OCI-LY3 (cell line): ENCODE results near the gene PGAP2.

ENCODE experiments used
- H2AFZ ChIP-seq: fragments of 200-600, 300-600 bp; shearing (Covaris generic); 2 replicates; pipeline ENCODE4 v1.6.0; 2014; ENCODE audit warnings: antibody characterized with exemption, low read depth, low read length
- H3K27ac ChIP-seq: fragments of 200-600, 300-600 bp; sonication (generic); 2 replicates; pipeline ENCODE4 v1.5.1; 2014; ENCODE audit warnings: mild to moderate bottlenecking, low read length, moderate library complexity, mixed read lengths
- H3K27me3 ChIP-seq: fragments of 200-600, 300-600 bp; sonication (generic); 2 replicates; pipeline ENCODE4 v1.6.1; 2014; ENCODE audit warnings: low read depth, low read length, mixed read lengths
- H3K36me3 ChIP-seq: fragments of 200-600, 300-600 bp; sonication (generic); replicated peaks from 2 replicates; pipeline ENCODE3; 2014; ENCODE audit warnings: low read depth, low read length, mixed read lengths
- H3K4me1 ChIP-seq: fragments of 300-600, 200-600 bp; sonication (generic); 2 replicates; pipeline ENCODE4 v1.6.1; 2014; ENCODE audit warnings: low read length, mixed read lengths
- H3K4me2 ChIP-seq: fragments of 200-600, 300-600 bp; sonication (generic); 2 replicates; pipeline ENCODE4 v1.6.1; 2014; ENCODE audit warnings: low read length, mixed read lengths
- H3K4me3 ChIP-seq: fragments of 300-600, 200-600 bp; sonication (generic); 2 replicates; pipeline ENCODE4 v1.5.1; 2014; ENCODE audit warnings: antibody characterized with exemption, mild to moderate bottlenecking, low read length, moderate library complexity
- H3K79me2 ChIP-seq: fragments of 300-600, 200-600 bp; shearing (Covaris generic); 2 replicates; pipeline ENCODE4 v1.6.1; 2014; ENCODE audit warnings: mild to moderate bottlenecking, low read length, mixed read lengths
- H3K9ac ChIP-seq: fragments of 300-600, 200-600 bp; shearing (Covaris generic); 2 replicates; pipeline ENCODE4 v1.6.0; 2014; ENCODE audit warnings: mild to moderate bottlenecking, low read length, moderate library complexity
- H3K9me3 ChIP-seq: fragments of 200-600, 300-600 bp; shearing (Covaris generic); 2 replicates; pipeline ENCODE4 v1.6.1; 2014; ENCODE audit warnings: low read length, mixed read lengths; ENCODE audit not compliant: insufficient read depth
- H4K20me1 ChIP-seq: fragments of 200-600, 300-600 bp; sonication (generic); 2 replicates; pipeline ENCODE4 v1.6.1; 2016; ENCODE audit warnings: low read length, mixed read lengths; ENCODE audit not compliant: insufficient read depth
- CTCF ChIP-seq: fragments of 200-600, 300-600 bp; sonication (generic); IDR thresholded peaks from 2 replicates; pipeline ENCODE4 v1.5.1; 2014; ENCODE audit warnings: antibody characterized with exemption, low read length, low read depth
- EZH2phosphoT487 ChIP-seq: fragments of 200-600 bp; shearing (Covaris generic); IDR thresholded peaks from 2 replicates; pipeline ENCODE4 v1.6.1; 2018; ENCODE audit warnings: antibody characterized with exemption, mixed run types, low read depth

Gene PGAP2

GRCh38 chr11:3822312-3822711, 14.0 kb downstream of the PGAP2 start:
- no peaks in the 10 kb centered on the region for H3K27me3 ChIP-seq
- H3K4me1 ChIP-seq: no peaks in the 10 kb centered on the region
- H3K27ac ChIP-seq: no peak overlapping the region
- H3K9ac ChIP-seq: no peak overlapping the region
- no peaks in the 10 kb centered on the region for H3K9me3 ChIP-seq
- TF ChIP-seq CTCF (no peak), EZH2phosphoT487 (no peak)
- H3K4me2 ChIP-seq: no peak overlapping the region
- H2AFZ ChIP-seq: no peak overlapping the region
- no peak overlapping the region for H3K4me3 ChIP-seq
- peaks cover 22% of the 10 kb centered on the region for H3K36me3 ChIP-seq
- H3K79me2 ChIP-seq: peaks cover 15% of the 10 kb centered on the region
- peaks cover 9% of the 10 kb centered on the region; the same call in 1 of the 2 replicates for H4K20me1 ChIP-seq

GRCh38 chr11:3823303-3823702, 14.9 kb downstream of the PGAP2 start:
- H3K36me3 ChIP-seq: peaks cover 31% of the 10 kb centered on the region
- H4K20me1 ChIP-seq: peaks cover 16% of the 10 kb centered on the region; the same call in 1 of the 2 replicates
- H3K4me3 ChIP-seq: no peak overlapping the region
- no peak overlapping the region for H3K9ac ChIP-seq
- H3K27ac ChIP-seq: no peak overlapping the region
- peaks cover 20% of the 10 kb centered on the region for H3K79me2 ChIP-seq
- no peaks in the 10 kb centered on the region for H3K9me3 ChIP-seq
- TF ChIP-seq CTCF: no peak
- no peak for TF ChIP-seq EZH2phosphoT487
- H3K4me2 ChIP-seq: no peak overlapping the region
- H3K27me3 ChIP-seq: no peaks in the 10 kb centered on the region
- H2AFZ ChIP-seq: no peak overlapping the region
- H3K4me1 ChIP-seq: no peaks in the 10 kb centered on the region

GRCh38 chr11:3823762-3824506, 15.6 kb downstream of the PGAP2 start:
- H3K79me2 ChIP-seq: peaks cover 21% of the 10 kb centered on the region
- H3K27me3 ChIP-seq: no peaks in the 10 kb centered on the region
- no peaks in the 10 kb centered on the region for H3K9me3 ChIP-seq
- H3K4me2 ChIP-seq: no peak overlapping the region
- H3K4me1 ChIP-seq: no peaks in the 10 kb centered on the region
- H3K36me3 ChIP-seq: peaks cover 31% of the 10 kb centered on the region
- peaks cover 15% of the 10 kb centered on the region; the same call in 1 of the 2 replicates for H4K20me1 ChIP-seq
- no peak overlapping the region for H3K9ac ChIP-seq
- H2AFZ ChIP-seq: no peak overlapping the region
- H3K4me3 ChIP-seq: no peak overlapping the region
- no peak for TF ChIP-seq EZH2phosphoT487
- TF ChIP-seq CTCF: no peak
- H3K27ac ChIP-seq: no peak overlapping the region

- H3K4me1 ChIP-seq: no peaks in the 10 kb centered on the region
- H3K4me2 ChIP-seq: no peak overlapping the region
- H3K27ac ChIP-seq: no peak overlapping the region
Measured at GRCh38 chr11:3824714-3825472, 16.5 kb downstream of the PGAP2 start.

More at GRCh38 chr11:3824714-3825472, 16.5 kb downstream of the PGAP2 start:
- H3K4me3 ChIP-seq: no peak overlapping the region
- peaks cover 12% of the 10 kb centered on the region; the same call in 1 of the 2 replicates for H4K20me1 ChIP-seq
- peaks cover 22% of the 10 kb centered on the region for H3K79me2 ChIP-seq
- no peak overlapping the region for H3K9ac ChIP-seq
- peaks cover 32% of the 10 kb centered on the region for H3K36me3 ChIP-seq
- H3K27me3 ChIP-seq: no peaks in the 10 kb centered on the region
- H3K9me3 ChIP-seq: no peaks in the 10 kb centered on the region
- TF ChIP-seq CTCF (peak; percentile 77), EZH2phosphoT487 (no peak)
- H2AFZ ChIP-seq: no peak overlapping the region
